ENCODE results near the gene OR2AG2.
"Not testable (repeated sequence)": the region's sequence is repeated elsewhere in the genome, so short reads cannot be mapped to it uniquely, and the experiment has no call there.

The OR2AG2 gene, protein sequence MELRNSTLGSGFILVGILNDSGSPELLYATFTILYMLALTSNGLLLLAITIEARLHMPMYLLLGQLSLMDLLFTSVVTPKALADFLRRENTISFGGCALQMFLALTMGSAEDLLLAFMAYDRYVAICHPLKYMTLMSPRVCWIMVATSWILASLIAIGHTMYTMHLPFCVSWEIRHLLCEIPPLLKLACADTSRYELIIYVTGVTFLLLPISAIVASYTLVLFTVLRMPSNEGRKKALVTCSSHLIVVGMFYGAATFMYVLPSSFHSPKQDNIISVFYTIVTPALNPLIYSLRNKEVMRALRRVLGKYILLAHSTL
- 0 reads per million in 3 experiments for total RNA-seq

DNA sequence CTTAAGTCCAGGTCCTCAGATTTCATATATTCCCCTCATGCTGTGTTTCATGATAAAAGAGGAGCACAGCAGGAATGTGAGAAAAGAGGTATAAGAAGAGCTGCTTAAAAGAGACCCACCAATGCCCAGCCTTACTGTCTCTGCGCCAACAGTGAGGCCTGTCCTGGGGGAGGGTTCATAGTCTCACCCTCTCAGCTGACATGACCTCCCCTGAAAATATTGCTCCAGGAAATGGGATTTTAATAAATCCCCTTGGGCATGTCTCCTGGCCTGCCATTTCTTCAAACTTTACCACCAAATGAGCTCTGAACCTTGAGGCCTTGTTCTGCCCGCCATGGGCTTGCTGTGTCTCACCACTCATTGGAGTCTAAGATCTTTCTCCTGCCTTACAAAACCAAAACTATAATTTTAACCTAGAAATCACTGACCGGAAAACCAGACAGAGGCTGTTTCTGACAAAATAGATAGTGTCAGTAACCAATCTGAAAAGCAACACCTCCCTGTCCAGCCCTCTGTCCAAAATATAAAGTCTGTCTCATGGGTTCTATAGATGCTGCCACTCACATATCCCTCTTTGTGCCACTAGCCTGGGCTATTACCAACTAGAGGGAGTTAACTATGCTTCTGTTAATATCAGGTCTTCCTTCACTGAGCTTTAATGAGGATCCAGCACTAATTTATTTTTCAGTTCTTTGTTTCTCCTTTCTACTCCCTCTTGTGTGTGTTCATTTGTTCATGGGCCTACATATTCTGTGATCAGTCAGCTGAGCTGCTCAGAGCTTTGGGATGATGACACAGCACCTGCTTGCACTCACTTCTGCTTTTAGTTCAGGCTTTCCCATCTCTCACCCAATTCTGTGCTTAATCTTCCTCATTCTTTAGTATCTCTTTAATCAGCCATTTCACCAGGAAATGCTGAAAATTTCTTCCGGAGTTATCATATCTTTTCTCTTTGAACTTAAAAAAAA lies at the start of gene OR2AG2:
Gene OR2AG2 (minus strand): TSS at position 51 of the 968 bp plus-strand sequence. CDS start 3,019 bp downstream, outside the sequence.
- no peak for DNase-seq

DNA sequence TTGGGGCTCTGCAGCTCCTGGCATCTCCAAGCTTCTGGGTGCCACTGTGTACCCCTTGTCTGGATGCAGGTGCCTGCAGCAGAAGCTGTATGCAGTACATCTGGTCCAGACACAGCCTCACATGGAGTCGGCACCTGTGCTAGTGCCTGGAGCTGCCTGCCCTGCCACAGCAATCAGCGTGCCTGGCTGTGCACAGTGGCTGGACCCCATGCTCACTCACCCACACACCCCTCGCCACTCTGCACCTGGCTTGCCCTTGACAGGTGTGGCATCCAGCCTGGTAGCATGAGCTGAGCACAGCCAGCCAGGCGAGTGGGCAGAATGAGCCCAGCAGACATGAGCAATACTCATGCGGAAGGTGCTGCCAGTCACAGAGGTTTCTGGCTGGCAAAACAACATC lies 47.2 kb upstream of the OR2AG2 start:
- no peak for DNase-seq

DNA sequence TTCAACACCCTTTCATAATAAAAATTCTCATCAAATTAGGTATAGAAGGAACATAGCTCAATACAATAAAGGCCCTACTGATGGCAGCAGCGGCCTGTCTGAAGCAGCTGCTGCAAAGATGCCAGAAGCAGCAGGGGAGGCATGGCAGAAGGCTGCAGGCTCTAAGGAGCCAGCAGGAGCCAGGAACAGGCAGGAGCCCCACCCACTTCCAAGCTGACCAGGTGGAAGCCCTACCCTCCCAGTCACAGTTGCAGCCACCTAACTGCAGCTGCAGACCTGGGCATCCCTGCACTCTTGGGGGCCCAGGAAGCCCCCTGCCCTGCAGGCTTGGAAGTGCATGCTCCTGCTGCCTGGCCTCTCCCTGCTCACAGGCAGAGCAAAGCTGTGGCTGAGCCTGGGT lies 45.9 kb upstream of the OR2AG2 start:
- no peak for DNase-seq

DNA sequence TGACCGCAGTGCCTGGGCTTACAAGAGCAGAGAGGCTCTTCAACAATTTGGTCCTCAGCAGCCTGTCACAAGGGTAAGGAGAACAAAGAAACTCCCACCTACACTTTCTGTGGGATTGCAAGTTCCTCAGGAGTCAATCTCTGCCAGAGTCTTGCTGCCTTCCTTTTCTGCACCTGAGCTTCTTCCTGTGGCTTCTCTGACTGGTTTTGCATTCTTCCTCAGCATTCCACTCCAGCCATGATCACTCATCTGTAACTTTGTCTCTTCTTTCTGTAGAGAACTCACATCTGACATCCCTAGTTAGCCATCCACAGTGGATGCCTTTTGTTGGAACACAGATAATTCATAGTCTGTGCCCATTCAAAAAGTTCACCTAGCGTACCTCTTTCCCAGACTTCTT lies 41.9 kb upstream of the OR2AG2 start:
- DNase-seq: no peak

DNA sequence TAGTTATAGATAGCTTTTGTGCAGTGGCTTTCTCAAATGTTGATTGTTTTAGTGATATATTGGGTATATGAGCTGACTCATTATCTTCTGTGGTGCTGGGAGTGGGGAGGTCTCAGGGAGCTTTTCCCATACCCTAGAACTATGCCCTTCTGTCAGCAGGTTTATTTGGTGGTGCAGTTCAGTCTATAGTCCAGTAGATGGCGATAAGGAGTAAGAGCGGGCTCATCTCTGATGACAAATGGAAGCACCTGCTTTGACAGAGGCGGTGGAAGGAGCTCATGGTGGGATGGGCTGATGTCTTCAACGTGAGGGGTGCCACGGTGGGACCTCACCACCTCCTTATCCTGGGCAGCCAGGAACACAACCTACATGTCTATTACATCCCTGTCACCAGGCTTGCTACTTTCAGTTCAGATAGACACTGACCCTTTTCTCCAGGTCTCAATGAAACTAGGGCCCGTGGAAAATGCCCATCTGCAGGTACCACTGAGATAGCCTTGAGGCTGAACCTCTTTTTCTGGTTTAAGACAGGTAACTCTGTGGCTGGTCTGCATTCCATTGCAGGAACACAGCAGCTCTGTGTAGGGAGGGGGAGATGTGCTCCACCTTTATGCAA lies 40.7 kb upstream of the OR2AG2 start:
- DNase-seq: peak; percentile 29

DNA sequence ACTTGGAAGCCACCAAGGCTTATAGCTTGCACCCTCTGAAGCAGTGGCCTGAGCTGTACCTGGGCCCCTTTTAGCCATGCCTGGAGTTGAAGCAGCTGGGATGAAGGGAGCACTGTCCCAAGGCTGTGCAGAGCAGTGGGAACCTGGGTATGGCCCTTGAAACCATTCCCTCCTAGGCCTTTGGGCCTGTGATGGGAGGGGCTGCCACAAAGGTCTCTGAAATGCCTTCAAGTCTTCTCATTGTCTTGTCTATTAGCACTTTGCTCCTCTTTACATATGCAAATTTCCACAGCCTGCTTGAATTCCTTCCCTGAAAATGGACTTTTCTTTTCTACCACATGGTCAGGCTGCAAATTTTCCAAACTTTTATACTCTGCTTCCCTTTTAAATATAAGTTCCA lies 29.3 kb upstream of the OR2AG2 start:
- DNase-seq: not testable (repeated sequence)

DNA sequence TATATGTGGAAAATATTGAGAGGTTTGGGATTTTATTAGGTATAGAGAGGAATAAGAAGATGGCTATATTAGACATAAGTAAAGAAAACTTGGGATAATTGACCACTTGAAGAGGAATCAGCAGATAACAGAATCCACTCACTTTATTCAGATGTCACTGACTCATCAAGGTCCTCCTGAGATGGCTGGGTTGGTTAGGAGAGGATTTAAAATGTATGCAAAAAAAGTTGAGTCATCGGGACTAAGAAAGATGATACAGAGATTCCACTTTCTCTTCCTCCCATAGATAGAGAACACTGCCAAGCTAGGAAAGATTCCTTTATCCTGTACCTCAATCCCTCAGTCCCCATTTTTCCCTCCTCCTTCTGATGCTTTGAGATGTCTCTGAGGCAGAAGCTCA lies 27.6 kb upstream of the OR2AG2 start, which contains the start of gene OR6A2:
Gene OR6A2 (minus strand): TSS at position 288 of the 400 bp plus-strand sequence. CDS start 3,981 bp downstream, outside the sequence.
- DNase-seq: no peak

DNA sequence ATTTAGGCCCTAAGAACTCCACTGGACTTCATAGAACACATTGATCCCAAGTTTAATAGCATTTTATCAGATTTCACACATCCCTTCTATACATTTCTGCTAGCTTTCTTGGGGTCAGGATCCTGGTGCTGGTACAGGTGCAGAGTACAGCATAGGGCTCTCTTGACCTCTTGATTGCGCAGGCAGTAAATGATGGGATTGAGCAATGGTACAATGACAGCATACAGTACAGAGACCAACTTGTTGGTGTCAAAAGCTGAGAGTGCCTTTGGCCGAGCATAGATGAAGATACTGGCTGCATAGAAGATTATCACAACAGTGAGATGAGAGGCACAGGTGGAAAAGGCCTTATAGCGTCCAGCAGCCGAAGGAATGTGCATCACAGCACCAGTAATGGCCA lies 22.9 kb upstream of the OR2AG2 start:
- no peak for DNase-seq

DNA sequence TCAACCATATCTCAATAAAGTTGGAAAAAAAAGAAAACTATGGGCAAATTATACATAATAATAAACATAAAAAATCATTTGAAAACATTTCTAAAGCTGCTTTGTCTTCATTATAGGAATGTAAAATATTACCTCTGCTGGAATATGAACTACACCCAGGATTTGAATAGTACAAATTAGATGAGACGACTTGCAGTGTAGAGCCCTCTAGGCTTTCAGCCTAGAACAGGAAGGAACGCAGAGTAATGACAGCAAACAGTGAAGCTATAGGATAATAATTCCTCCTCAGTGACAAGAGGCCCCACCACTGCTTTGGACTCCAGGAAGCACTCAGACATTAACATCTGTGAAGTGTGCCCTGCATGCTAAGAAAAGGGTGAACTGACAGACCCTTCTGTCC lies 18.8 kb upstream of the OR2AG2 start:
- DNase-seq: no peak

DNA sequence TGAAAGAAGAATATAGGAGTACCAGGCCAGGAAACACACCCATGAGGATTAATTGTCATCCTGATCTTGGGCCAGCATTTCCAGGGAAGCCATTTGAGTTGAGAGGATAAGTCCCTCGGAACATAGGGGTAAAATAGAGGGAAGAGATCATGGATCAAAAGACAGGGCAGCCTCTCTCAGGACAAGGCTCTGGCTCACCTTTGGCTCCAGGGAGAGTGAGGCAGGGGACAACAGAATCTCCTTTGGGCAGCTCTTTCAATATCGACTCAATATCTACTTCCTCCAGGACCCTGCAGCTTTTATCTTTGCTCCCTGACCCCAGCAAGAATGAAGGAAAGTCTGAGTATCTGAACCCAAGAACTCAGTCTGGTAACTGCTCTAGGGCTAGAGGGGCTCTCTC lies 10.9 kb upstream of the OR2AG2 start, which contains the start of gene OR2AG1:
Gene OR2AG1 (plus strand): TSS at position 301 of the 400 bp plus-strand sequence. CDS start 2,018 bp downstream, outside the sequence.
- DNase-seq: no peak

DNA sequence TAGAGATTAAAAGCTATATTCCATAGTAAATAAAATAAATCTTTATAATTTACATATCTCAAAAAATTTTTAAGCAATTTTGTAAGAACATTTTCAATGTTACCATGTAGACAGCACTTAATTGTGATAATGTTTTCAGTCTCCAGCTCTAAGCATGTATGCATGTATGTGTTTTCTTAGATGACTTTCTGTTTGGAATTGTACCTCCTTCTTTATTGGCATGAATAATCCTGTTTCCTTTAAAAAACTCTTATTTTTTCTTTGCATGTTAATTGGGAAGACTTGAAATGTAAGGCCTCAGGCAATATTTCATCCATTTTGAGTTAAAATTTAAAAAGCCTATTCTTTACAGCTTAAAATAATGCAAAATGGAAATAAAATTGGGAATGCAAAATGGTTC lies 9.1 kb upstream of the OR2AG2 start:
- no peak for DNase-seq

DNA sequence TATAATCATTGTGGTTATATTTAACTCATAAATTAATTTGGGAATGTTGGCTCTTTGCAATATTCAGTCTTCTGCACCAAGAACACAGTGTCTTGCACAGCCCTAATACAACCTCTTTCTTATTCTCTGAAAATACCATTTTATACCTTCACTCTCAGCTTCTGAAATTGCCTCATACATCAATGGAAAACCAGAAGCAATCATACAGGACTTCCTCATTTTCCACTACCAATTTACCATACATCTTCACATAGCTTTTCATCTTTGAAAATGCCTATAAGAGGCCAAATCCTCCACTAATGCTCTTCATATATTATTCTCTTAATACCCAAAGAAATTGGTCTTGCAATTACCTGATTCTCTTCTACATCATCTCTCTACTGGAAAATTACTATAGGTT lies 6.7 kb upstream of the OR2AG2 start:
- DNase-seq: no peak

DNA sequence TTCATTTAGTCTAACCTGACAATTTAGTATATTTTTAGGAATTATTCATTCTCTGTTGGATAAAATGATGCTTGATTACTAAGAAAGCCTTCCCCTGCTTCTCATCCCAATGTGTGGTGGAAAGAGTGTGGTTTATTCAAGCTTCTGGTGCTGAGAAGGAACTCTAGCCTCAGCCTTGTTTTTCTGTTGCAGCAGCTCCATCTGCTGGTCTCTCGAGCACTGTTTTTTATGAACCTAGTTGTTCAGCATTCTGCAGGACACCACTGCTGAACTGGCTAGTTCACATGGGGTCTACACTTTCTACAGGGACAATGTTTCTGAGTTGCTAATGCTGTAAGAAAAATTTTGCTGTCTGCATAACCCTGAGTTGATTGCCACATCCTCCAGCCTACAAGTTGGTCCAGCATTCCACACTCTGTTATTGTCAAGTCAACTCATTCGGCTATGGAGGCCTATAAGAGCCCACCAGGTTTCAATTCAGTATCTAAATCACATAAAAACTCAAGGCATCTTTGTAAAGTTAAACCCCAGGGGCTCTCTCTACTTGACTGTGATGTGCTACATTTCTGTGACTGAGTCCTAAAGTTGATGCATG lies 14.3 kb downstream of the OR2AG2 start:
- peak; percentile 49 for DNase-seq

DNA sequence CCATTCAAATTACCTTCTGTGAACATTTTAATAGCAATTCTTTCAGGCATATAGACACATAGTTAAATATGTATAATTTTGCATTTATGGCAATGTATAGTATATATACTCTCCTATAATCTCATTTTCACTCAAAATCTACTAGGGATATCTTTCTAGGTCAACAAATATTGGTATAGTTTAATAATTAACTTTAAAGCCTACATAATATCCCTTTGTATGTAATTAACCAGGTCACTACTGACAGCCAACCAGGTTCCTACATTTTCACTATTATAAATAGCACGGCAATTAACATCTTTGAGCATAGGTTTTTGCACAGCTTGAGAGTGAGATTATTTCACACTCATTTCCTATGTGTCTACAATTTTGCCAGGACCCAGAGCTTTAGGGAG lies 15.8 kb downstream of the OR2AG2 start:
- no peak for DNase-seq

DNA sequence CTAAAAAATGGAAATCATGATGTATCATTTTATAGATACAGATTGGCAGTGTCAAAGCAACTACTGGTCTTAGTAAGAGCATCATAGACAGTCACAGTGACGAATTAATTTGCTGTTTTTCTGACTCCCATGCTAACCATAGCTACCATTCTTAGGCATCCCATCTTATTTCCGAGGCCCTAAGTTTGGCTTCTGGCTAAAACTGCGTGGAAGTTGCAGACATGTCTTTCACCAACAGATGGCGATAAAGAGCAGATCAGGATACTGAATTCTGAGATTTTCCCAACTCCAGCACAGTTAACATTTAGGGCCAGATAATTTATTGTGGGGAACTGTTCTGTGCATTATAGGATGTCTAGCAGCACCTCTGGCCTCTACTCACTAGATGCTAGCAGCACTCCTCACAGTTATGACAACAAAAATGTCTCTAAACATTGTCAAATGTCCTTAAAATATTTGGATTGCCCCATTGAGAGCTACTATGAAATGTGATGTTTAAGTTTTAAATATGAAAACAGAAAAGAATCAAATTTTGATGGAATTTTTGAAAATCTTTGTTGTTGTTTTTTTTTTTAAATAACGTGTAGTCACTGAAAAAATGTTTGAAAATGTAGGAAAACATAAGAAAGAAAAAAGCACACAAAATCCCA lies 16.3 kb downstream of the OR2AG2 start:
- peak; percentile 29 for DNase-seq

DNA sequence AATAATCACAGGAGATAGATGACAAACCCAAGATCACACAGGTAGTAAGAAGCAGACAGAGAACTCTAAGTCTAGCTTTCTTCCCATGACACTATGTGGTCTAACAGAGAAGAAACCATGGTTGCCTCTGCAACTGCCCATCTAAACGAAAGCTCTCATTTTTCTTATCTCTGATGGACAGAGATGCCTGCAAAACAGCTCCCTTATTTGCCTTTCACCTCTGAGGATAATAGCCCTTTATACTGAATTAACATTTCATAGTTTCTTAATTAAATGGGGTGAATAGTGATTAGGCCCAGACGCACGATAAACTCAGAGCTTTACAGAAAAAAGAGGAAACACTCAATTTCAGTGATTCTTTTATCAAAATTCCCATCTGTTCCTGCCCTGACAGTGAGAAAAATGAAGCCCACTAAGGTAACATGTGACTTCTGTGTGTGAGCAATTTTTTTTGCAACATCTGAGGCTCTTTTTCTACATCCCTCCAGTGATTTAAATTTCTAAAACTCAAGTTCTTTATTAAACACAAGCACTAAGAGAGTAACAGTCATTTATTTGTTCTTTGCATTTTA lies 24.6 kb downstream of the OR2AG2 start:
- DNase-seq: no peak

DNA sequence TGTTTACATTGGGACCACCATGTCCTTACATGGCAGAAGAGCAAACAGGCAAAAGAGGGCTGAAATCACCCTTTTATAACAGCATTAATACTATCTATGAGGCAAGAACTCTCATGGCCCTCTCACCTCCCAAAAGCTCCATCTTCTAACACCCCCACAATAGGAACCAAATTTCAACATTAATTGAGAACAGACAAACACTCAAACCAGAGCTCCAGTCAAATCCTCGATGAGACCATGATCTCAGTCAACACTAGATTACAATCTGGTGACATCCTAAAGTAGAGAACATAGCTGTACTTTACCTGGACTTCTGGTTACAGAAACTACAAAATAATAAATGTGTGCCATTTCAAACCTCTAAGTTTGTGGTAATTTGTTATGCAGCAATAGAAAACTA lies 25.1 kb downstream of the OR2AG2 start:
- DNase-seq: no peak

DNA sequence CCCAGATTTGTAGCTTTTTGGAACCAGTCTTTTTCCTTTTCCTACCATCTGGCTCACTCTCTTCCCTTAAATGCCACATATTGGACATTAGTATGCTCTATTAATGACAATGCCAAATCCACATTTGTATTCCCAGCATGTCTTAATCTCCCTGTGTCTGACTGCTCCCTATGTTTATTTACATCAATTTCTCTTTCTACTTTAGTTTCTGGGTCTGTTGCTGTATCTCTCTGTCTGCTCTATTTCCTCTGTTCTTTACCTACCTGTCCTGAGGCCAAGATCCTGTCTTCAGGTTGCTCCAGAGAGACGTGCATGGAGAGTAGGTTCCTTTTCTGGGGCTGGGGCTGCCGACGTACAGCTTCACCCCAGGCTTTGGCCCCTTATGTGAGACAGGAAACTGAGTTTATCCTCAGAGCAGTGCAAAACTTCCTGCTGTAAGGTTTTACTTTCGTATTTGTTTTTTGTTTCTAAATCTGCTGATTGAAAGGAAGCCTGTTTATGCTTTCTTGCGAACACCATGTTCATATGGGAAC lies 25.6 kb downstream of the OR2AG2 start:
- DNase-seq: peak; percentile 63

DNA sequence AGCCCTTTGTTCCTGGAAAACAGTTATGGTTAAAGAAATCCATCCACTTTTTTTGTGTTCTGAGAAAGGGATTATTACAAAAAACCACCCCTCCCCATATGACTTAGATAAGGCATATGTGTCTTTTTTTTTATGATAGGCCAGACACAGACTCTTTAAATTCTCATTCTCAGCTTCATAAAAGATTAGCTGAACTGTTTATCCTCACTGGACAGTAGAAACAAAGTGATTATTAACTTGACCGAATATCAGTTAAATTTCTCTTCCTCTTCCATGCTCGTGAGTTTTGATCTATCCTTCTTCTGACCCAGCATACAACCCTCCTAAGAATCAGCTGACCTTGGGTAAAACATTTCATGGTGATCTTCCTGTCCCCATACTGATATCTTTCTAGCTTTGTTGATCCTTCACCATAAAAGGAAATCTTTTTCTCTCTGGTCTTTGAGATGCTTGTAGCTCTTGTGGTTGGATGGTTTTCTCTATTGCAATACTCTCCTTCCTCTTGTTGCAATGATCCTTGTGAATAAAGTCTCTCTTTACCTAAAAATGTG lies 26.2 kb downstream of the OR2AG2 start:
- DNase-seq: peak; percentile 27

DNA sequence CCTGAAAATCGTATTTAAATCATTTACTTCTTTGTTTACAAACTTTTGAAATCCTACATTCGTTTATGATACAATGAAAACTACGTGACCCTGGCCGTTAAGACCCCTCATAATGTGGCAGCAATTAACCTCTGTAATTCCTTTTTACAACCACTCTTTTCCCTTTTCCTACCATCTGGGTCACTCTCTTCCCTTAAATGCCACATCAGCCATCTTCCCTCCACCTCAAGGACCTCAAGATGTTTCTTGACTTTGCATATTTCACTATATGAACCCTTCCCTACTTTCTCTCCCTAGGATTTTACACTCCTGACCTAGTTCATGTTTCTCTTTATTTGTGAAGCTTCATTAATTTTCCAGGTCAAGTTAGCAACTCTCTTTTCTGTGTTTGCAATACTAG lies 26.8 kb downstream of the OR2AG2 start:
- DNase-seq: no peak

DNA sequence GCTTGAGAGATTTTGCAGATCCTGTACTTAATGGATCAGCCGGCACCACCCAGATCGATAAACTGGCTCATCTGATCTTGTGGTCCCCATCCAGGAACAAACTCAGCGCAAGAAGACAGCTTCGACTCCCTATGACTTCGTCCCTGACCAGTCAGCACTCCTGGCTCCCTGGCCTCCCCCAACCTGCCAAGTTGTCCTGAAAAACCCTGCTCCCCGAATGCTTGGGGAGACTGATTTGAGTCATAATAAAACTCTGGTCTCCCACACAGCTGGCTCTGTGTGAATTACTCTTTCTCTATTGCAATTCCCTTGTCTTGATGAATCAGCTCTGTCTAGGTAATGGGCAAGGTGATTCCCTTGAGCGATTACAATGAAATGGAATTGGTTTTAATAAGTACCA lies 29.5 kb downstream of the OR2AG2 start:
- DNase-seq: no peak

Measured in central memory CD4-positive, alpha-beta T cell (primary cell).